Panc1 (cell line): ENCODE data around the gene HELZ2.

Experiments
- SIN3A ChIP-seq: IDR thresholded peaks from 2 replicates; pipeline ENCODE4 v1.6.1; 2012; ENCODE audit warnings: low read depth, mild to moderate bottlenecking, low read length, moderate library complexity, borderline replicate concordance; ENCODE audit not compliant: insufficient read depth
- TF ChIP-seq, protein P1 (sequence below): fragments of 450-650 bp; IDR thresholded peaks from 2 replicates; pipeline ENCODE4 v1.5.1; 2017; ENCODE audit warnings: mild to moderate bottlenecking

DNA sequence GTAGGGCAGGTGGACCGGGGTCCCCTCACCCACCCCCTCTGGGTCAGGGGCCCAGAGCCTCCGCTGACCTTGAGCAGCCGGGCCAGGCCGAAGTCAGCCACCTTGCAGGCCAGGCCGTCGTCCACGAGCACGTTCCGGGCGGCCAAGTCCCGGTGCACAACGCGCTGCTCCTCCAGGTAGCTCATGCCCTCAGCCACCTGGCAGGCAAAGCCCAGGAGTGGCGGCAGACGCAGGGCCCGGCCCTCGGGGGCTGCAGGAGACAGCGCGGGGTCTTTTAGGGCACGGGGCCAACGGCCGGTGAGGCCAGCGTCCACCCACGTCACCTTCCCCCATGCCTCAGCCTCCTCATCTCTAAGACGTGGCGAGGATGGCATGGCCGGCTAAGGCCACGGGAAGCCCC is 32.7 kb downstream of the HELZ2 start:
- no peak for TF ChIP-seq SIN3A
- TF ChIP-seq, protein P1, sequence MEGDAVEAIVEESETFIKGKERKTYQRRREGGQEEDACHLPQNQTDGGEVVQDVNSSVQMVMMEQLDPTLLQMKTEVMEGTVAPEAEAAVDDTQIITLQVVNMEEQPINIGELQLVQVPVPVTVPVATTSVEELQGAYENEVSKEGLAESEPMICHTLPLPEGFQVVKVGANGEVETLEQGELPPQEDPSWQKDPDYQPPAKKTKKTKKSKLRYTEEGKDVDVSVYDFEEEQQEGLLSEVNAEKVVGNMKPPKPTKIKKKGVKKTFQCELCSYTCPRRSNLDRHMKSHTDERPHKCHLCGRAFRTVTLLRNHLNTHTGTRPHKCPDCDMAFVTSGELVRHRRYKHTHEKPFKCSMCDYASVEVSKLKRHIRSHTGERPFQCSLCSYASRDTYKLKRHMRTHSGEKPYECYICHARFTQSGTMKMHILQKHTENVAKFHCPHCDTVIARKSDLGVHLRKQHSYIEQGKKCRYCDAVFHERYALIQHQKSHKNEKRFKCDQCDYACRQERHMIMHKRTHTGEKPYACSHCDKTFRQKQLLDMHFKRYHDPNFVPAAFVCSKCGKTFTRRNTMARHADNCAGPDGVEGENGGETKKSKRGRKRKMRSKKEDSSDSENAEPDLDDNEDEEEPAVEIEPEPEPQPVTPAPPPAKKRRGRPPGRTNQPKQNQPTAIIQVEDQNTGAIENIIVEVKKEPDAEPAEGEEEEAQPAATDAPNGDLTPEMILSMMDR = no peak
